GM12874 (cell line): ENCODE results near the gene FZR1.

Experiments
- CTCF ChIP-seq: IDR thresholded peaks from 2 replicates; pipeline ENCODE4 v1.5.1; 2011; ENCODE audit warnings: low read depth, mild to moderate bottlenecking, control low read depth, low read length, moderate library complexity; ENCODE audit not compliant: insufficient read depth

FZR1 gene

GRCh38 chr19:3528080-3528479, 22.0 kb downstream of the FZR1 start:
- no peak for TF ChIP-seq CTCF

DNA sequence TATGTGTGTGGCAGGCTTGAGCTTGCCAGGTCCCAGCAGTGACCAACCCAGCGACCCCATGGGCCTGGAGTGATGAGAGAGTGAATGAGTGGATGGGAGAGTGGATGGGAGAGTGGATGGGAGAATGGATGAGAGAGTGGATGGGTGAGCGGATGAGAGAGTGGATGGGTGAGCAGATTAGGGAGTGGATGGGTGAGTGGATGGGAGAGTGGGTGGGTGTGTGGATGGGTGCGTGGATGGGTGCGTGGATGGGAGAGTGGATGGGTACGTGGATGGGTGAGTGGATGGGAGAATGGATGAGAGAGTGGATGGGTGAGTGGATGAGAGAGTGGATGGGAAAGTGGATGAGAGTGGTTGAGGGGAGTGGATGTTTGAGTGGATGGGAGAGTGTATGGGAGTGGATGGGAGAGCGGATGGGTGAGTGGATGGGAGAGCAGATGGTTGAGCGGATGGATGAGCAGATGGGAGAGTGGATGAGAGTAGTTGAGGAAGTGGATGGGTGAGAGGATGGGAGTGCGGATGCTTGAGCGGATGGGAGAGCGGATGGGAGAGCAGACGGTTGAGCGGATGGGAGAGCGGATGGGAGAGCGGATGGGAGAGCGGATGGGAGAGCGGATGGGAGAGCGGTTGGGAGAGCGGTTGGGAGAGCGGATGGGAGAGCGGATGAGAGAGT, 22.6 kb downstream of the FZR1 start:
- TF ChIP-seq CTCF: no peak

DNA sequence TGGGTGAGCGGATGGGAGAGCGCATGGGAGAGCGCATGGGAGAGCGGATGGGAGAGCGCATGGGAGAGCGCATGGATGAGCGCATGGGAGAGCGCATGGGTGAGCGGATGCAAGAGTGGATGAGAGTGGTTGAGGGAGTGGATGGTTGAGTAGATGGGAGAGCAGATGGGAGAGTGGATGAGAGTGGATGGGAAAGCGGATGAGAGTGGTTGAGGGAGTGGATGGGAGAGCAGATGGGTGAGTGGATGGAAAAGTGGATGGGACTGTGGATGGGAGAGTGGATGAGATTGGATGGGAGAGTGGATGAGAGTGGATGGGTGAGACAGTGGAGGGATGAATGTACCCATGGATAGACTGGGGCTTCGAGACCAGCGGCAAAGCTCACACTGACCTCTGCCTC, 24.3 kb downstream of the FZR1 start:
- TF ChIP-seq CTCF: no peak

GRCh38 chr19:3531716-3532115, 25.6 kb downstream of the FZR1 start:
- no peak for TF ChIP-seq CTCF

- TF ChIP-seq CTCF: no peak
Observed at GRCh38 chr19:3532154-3532786, 26.2 kb downstream of the FZR1 start.

DNA sequence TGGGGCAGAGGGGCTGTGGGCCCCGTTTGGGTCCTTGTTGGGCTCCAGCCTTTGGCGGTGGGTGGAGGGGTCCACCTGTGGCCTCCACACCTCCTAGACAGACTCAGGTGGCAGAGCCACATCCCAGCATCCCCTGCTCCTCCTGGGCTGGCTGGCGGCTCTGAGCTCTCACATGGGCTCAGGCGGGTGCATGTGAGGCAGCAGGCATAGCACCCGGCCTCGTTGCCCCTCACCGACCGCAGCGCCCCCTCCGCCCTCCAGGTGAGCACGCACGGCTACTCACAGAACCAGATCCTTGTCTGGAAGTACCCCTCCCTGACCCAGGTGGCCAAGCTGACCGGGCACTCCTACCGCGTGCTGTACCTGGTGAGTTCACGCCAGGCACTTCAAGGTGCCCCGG, 26.9 kb downstream of the FZR1 start:
- no peak for TF ChIP-seq CTCF

DNA sequence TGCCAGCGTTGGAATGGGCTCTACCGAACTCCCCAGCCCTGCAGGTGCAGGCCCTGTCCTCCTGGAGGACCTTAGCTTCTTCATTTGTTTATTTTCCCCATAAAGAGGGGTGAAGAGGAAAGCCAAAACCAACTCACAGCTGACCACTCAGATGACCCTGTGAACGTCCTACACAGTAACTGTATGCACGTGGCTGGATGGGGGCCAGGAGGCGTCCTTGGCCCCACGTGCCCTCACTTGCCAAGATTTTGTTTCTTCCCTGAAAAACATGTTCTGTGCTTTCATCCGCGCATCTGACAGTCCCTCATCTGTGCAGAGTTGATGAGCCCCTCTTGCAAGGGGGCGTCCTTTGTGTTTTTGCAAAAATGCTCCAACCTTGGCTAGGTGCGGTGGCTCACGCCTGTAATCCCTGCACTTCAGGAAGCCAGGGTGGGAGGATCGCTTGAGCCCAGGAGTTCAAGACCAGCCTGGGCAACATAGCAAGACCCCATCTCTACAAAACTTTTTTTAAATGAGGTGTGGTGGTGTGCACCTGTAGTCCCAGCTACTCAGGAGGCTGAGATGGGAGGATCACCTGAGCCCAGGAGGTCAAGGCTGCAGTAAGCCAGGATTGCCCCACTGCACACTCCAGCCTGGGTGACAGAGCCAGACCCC, 27.6 kb downstream of the FZR1 start:
- TF ChIP-seq CTCF: no peak
